Posterior vena cava (tissue), 2 donors: ENCODE results near the gene POC1B. TPM values are rescaled to one million over a fixed set of nuclear protein-coding genes. Genes with fewer than 3 reads are reported as not detected.

Source experiments
- DNase-seq: peaks from one replicate; pipeline ENCODE4 v3.0.0-alpha.2; 2020; ENCODE audit warnings: low spot score
- intact Hi-C, 2 donors: fragments of 100-400 bp; cut with DNase I; formaldehyde crosslinking; loops; one replicate each; pipeline versions ENCODE4 v1.14.1 to v1.14.2; 2022 to 2023
- total RNA-seq, 2 donors: library from RNA; stranded (reverse); fragmentation: NEBNext Ultra II Directional; extraction: Animal tissue kit (Norgen Biotek cat#: 25700); gene quantifications; one replicate each; pipeline ENCODE4 v1.2.1, GENCODE V29; 2021
- donor health status: DM: yes; HTN: yes; CAD: no.
- donor health status: DM: yes; HTN: yes; CAD: no.

The POC1B gene
- total RNA-seq, 2 donors from 2014 or later, result 12.3 to 22.1 TPM

DNA sequence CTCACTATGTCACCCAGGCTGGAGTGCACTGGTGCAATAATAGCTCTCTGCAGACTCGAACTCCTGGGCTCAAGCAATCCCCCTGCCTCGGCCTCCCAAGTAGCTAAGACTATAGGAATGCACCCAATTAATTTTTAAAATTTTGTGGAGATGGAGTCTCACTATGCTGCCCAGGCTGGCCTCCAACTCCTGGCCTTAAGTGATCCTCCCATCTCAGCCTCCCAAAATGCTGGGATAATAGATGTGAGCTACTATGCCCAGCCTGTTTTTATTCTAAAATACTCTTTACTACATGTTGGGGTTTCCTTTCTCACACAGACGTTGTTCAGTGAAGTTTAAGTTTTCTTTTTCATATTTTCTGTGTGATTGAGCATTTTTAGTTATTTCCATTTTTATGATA is 112.6 kb downstream of the POC1B start:
- intact Hi-C loops, result no loop called here
- no peak for DNase-seq

DNA sequence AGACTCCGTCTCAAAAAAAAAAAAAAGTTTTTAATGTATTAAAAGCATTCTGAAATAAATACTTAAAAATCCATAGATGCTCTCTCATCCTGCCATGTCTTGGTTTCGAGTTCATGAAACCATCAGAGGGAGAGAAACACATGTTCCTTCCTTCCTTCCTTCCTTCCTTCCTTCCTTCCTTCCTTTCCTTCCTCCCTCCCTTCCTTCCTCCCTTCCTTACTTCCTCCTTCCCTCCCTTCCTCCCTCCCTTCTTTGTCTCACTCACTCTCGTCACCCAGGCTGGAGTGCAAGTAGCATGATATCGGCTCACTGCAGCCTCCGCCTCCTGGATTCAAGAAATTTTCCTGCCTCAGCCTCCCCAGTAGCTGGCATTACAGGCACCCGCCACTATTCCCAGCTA is 113.2 kb downstream of the POC1B start:
- DNase-seq, result no peak

DNA sequence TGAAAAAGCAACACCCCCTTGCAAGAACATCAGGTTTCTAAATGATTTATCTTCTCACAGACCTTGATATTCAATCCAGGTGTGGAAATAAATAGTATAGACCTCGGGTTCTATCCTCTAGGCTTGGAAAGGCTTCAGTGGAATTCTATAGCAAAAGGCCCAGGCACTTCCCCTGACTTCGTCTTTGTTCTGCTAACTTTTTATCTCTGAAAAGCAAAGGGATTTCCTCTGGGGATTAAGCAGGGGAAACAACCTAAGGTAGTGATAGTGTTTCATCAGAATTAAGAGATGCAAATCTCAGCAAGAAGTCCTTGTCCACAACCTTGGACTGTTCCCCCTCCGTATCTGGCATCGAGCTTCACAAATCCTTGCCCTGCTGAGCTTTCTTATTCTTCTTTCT is 114.0 kb downstream of the POC1B start:
- intact Hi-C loops, result no loop called here

More for the DNA sequence above, 113.2 kb downstream of the POC1B start:
- intact Hi-C loops, result no loop called here

DNA sequence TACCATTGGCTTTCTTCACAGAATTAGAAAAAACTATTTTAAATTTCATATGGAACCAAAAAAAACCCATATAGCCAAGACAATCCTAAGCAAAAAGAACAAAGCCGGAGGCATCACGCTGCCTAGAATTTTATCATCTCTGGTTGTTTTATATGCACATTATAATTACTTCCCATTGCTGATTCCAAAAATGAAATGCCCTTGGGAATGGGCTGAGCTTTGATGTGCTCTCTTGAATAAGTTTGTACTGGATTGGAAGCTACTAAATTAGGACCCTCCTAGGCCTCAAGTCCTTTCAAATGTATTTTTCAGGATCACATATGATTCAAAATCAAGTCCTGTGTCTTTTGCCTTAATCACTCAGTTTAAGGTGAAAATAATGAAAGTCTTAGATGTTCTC is 114.6 kb downstream of the POC1B start:
- intact Hi-C loops, result no loop called here
- no peak for DNase-seq

More for the DNA sequence above, 114.0 kb downstream of the POC1B start:
- DNase-seq, result no peak

DNA sequence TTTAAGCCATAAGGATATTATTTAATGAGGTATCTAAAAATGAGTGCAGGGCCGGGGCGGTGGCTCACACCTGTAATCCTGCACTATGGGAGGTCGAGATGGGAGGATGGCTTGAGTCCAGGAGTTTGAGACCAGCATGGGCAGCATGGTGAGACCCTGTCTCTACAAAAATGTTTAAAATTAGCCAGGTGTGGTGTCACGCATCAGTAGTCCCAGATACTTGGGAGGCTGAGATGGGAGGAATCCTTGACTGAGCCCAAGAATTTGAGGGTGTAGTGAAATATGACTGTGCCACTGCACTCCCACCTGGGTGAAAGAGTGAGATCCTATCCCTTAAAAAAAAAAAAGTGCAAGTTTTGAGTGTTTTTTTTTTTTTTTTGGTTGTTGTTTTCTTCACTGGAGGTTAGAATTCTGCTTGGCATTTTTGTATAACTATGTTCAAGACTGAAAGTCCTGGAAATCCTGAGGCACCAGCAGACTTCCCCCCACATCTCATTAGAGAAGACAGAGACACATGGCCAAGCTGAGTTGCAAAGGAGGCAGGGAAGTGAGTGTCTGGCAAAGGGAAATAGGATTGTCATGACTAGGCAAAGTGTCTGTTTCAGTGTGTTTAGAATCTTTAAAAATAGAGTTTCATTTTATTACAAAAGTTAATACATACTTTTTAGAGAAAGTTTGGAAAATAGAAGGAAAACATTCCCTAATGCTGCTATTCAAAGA is 120.1 kb downstream of the POC1B start:
- intact Hi-C loops, result no loop called here
- no peak for DNase-seq

DNA sequence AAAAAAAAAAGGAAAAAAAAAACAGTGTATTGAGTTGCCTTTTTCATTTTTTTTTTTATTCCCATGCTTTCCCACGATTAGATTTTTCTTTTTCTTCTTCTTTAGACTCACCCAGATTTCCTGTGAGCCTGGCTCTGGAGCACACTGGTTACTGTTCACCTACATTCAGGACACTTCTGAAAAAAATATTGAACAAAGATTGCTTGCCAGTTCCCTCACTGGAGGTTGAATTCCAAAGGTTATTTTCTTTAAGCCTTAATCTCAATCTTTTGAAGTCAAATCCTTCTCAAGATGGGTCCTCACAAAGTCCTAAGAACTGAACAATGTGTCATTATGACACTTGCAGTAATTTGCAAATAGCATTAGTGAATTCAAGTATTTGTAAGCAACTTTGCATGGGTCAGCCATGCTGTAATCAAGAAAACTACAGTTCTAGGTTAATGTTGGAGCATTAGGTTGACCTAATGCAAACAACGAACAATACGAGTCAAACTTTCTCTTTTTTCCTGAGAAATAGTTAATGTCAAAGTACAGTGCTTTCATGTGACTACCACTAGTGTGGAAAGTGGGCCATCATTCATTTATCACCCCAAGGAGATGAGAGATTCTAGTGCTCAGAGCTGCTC is 124.3 kb downstream of the POC1B start:
- intact Hi-C loops, result no loop called here

DNA sequence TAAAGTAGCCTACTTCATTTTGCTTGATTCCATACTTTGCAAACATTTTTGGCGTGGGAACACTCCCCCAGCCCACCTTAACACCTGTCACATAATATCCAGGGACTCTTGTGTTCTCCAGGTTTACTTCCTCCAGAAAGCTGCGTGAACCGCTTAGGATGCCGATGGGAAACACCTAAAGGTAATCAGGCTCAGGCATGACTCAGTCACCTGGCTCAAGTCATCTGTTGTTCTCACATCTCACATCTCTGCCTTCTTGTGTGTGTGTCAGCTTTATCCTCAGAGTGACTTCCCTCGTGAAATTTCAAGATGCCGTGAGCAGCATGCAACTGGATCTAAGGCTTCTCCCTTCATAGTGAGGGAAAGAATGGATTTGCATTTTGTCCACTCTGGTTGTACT is 125.4 kb downstream of the POC1B start:
- intact Hi-C loops, result no loop called here
- no peak for DNase-seq

More for the DNA sequence above, 124.3 kb downstream of the POC1B start:
- DNase-seq, result no peak

DNA sequence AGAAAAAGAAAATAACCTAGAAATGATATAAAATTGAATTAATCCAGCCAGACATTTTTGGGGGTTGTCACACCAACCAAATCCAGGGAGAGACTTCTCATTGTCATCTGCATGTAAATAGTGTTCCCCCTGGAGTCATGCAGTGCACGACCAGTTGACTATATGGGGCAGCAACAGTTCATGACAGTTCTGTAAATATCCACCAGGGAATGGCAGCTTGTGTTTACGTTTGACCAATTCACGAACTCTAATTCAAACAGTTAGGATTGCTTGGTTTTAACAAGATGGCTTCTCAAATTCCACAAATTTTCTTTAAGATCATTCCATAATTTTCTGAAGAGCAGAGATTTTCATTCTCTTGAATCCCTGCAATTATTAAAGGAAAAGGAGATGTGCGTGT is 130.1 kb downstream of the POC1B start:
- no peak for DNase-seq
- intact Hi-C loops, result no loop called here

DNA sequence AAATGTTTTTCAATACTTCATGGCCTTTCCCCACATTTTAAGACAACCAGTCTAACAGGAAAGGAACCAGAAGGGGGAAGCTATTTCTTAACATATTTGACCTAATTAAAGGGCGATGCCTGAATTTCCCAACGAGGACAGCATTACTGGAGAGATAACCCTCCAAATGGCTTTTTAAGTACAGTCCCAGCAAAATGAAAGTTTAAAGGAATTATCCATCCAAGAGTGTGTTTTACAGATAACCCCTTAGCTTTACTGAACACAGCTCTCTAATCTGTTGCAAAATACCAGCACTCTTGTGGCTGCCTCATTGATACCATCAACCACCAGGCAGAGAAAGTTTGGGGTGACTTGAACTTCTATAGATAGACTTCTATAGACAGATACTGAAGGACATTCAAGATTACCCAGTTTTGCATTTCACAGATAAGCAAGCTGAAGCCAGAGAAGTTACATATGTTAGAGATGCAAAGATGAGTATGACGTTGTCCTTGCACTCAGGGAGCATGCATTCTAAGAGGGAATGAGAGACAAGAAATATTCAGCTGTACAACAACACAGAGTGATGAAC is 132.2 kb downstream of the POC1B start:
- DNase-seq, result no peak
- intact Hi-C loops, result no loop called here

DNA sequence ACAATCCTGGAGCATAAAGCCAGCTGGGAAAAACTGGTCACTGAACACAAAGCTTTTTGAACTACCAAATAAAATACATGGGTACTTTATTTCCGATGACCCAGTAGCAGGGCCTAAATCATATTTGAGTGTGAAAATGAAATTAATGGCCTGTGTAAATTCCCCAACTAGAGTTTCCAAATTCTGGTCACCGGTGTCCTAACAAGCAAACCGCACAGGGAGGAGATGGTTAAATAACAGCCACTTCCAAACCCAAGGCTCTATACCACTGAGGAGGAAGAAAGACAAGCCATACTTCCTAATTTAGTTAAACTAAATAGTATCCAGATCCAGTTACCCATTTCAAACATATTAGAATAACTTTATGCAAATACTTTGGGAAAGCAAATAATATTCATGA is 133.5 kb downstream of the POC1B start:
- intact Hi-C loops, result no loop called here
- DNase-seq, result no peak

DNA sequence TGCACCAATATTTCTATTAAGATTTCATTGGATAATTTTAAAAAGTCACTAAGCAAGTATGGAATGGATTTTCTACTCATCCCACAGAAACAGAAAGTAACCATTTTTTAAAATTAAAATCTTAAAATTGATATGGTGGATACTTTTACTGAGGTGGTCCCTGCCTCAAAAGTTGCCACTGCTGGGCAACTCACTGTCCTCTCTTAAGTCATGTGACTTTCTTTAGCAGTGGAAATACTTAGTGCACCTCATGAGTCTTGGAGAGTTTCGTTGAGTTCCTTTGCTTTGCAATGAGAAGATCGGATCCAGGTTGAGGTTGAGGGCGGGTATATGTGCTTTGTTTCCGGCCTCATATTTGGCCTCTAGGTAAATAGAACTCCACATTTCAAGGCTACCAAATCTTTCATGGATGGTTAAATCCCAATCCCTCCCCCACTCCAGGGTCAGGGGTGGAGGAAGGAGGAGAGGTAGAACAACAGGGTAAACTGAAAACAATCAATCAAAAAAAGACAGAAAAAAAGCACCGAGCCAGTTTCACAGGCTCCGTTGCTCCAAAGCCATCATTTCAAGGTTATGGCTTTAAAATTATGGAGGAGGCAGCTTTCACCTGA is 134.0 kb downstream of the POC1B start:
- no peak for DNase-seq
- intact Hi-C loops, result no loop called here

DNA sequence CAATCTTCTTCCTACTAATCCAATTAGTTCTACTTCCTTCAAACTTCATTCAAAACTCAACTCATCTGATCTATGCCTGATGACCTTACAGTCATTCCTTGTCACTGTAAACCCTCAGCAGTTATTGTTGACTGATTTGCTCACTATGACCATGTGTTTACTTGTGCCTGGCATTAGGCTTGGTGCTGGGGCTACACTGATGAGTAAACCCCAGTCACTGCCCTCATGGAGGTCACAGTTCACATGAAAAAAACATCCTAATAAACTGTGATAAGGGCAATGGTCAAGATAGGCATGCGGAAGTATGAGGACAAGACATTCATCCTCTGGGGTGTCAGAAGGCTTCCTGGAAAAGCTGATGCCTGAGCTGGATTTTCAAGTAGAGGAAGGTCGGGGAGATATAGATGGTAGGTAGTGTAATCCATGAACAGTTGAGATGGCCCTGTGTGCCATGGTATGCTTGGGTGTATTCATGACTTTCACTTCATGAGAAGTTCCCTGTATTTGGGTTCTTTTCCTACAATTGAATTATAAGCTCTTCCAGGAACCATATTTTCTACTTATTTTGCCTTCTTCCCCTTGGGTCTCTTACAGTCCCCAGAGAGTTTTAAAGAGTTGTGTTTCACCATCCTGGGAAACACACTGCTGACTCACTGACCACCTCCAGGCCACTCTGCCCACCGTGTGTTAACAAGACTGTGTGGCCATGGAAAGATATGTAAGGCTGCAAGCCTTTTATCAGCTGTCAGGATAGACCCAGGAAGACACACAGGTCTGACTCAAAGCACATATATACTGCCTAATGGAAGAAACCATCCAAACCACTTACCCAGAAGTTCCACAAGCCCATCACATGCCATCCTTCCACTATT is 134.8 kb downstream of the POC1B start:
- DNase-seq, result no peak
- intact Hi-C loops, result no loop called here

DNA sequence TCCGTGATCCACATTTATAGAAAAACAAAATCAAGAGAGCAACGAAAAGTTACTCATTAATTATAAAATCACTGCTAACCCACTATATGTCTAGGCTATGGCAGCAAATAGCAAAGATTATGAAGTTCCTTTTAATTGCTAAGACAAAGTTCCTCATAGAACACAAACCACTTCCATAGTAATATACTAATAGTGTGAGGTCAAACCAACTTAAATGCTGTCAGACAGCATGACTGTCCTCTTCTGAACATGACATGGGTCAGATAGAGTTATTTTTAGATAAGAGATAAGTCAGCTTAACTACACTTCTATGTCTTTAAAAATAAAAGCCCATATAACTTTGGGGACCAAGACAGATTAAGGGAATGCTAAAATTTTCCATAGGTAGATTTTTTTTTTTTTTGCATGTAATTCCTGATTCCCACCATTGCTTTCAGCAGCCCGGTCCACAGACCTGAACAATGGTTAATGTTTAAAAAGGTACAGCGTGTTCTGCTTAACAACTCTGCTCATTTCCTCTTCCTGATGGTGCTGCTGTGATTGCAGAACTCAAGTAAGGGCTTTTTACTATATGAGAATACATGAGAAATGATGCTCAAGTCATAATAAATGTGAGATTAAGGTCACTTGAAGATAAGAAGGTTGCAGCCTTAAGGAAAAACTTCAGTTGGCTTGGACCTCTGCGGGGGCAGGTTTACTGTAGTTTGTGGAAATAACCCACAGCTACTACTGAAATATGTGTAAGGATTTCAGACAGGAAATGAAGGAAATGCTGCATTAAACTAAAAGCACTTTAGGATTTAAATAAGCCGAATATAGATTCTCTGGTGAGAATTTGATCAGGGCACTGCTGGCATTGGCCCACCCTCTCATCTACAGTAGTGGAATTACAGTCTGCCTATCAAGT is 135.8 kb downstream of the POC1B start:
- no peak for DNase-seq
- intact Hi-C loops, result no loop called here

DNA sequence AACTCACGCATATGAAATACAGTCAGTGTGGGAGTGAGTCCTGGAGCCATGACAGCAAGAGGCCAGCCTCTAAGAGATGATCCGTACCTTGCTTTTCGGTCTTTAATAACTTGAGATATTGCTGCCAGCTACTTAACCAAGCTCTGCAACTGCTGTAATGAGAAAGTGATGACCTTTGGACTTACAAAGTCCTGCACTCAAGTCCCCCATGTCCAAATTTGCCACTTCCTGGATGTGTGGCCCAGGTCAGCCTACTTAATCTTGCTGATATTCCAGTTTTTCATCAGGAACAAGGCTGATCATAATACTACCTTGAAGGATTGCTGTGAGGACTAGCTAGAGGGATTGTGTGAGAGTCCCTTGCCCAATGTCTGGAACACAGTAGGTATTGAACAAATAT is 139.7 kb downstream of the POC1B start:
- no peak for DNase-seq
- intact Hi-C loops, result no loop called here

DNA sequence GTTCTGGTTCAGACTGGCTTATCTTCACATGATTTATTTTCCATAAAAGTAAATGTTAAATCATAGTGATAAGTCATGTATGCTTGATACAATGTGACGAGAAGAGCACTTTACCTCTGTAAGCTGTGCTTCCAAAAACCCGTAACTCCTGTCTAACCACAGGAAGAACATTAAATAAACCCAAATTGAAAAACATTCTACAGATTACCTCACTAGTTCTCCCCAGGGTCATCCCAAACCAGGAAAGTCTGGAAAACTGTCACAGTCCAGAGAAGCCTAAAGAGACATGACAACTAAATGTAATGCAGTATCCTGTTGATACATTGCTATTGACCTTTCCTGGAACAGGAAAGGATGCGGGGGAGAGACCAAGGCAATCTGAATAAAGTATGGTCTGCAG is 141.0 kb downstream of the POC1B start:
- no peak for DNase-seq
- intact Hi-C loops, result no loop called here

DNA sequence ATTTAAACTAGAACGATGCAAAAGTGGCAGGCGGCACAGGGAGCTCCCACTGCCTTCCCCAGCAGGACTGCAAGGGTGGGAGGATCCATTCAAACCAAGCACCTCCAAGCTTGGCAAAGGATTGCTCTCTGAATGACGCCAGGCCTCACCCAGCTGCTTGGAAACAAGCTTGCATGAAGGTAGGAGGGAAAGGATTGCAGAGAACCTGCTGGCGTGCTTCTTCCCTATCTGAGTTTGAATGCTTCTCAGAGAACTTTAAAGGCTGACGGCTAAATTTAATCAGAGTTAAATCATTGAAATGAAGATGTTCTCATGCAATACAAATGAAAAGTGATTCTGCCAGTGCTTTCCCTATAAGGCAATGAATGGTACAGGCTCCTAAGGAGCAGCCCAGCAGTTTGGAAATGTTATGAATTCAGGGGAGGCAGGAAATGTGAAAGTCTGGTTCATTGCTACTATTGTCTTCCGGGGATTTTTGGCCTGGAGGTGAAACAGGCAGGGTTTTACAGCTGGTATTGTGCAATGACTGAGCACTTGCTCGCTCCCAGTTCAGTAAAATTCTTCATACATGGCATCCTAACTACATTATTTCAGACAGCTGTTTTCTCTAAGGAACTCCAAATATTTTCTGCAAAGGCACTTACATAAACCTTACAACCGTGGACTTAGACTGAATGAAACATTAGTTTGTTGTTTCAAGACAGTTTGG is 141.6 kb downstream of the POC1B start:
- intact Hi-C loops, result no loop called here
- no peak for DNase-seq

DNA sequence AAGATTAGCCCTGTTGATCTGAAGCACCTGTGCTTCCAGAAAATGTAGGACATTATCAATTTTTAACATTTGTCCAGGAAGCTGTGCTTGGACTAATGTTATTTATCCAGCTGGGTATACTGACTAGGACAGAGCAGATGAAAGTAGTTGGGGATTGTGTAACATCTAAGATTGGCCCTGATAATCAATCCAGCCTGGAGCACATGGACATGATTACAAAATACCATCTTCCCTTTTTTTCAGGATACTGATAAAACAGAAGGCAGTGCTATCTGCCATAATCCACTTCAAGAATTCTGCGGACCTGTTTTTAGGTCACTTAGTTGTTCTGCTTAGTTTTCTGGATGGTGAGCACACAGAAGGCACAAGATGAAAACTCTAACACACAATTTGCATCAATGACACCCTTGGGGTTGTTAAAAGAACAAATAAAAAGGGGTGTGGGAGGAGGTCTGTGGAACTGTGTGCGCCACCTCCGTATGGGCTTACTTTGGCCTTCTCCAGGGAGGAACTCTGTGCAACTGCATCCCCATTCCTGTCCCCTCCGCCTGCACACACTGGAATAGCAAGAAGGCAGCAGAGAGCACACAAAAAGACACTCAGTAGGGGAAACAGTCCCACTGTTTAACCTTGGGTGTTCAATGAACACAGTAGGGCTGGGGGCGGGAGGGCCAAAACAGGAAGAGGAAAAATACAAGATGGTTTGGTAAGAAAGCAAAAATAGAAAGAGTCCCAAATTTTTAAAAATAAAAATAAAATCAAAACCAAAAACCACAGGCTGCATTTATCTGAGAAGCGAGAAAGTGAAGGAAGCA is 142.4 kb downstream of the POC1B start:
- intact Hi-C loops, result no loop called here

More for the DNA sequence above, 142.4 kb downstream of the POC1B start:
- DNase-seq, result no peak
